Colonic mucosa (tissue), 4 donors: ENCODE measurements around the gene GEN1. TPM values are rescaled to one million over a fixed set of nuclear protein-coding genes. Genes with fewer than 3 reads are reported as not detected.

ENCODE experiments used
- DNase-seq: peaks from one replicate; pipeline ENCODE4 v3.0.0-alpha.2; 2020
- H3K27ac ChIP-seq: fragments of 200-600 bp; one replicate; pipeline ENCODE4 v1.8.0; 2021
- H3K27me3 ChIP-seq: fragments of 200-600 bp; one replicate; pipeline ENCODE4 v1.8.0; 2021
- H3K36me3 ChIP-seq: fragments of 200-600 bp; one replicate; pipeline ENCODE4 v1.8.0; 2021
- H3K4me1 ChIP-seq: fragments of 200-600 bp; one replicate; pipeline ENCODE4 v1.8.0; 2021; ENCODE audit warnings: mild to moderate bottlenecking
- H3K4me3 ChIP-seq: fragments of 200-600 bp; one replicate; pipeline ENCODE4 v1.8.0; 2021
- H3K9ac ChIP-seq, 2 donors: one replicate each; pipeline ENCODE4 v1.7.0; 2013; ENCODE audit warnings: control low read depth in 2 of 2, low read depth in 2 of 2, low read length in 2 of 2
- H3K9me3 ChIP-seq: fragments of 200-600 bp; one replicate; pipeline ENCODE4 v1.8.0; 2021
- intact Hi-C: fragments of 100-400 bp; cut with DNase I; formaldehyde crosslinking; loops from one replicate; pipeline ENCODE4 v1.14.1; 2022
- total RNA-seq, 2 donors: library from RNA; stranded (reverse); fragmentation: NEBNext Ultra II Directional in 1 of 2; extraction: Animal tissue kit (Norgen Biotek cat#: 25700) in 1 of 2; gene quantifications; one replicate each; pipeline ENCODE4 v1.2.1, GENCODE V29; 2021
- TF ChIP-seq, protein P1 (sequence below): fragments of 200-600 bp; IDR thresholded peaks from one replicate; pipeline ENCODE4 v1.8.0; 2022; ENCODE audit warnings: antibody characterized with exemption, mild to moderate bottlenecking
- donor health status: healthy.
- donor health status: DM: no; HTN: no; CAD: no.
- donor health status: DM: no; HTN: no; CAD: no.

GEN1 gene
- total RNA-seq, 2 donors from 2014 or later, result 13.1 to 30.0 TPM

GRCh38 chr2:17754773-17755425 is 961 bp downstream of the GEN1 start:
- intact Hi-C loops, result loop anchor here (10.0 kb wide), 1 partner anchor 70 kb away; no protein-coding TSS in a partner anchor
- DNase-seq, result no peak

DNA sequence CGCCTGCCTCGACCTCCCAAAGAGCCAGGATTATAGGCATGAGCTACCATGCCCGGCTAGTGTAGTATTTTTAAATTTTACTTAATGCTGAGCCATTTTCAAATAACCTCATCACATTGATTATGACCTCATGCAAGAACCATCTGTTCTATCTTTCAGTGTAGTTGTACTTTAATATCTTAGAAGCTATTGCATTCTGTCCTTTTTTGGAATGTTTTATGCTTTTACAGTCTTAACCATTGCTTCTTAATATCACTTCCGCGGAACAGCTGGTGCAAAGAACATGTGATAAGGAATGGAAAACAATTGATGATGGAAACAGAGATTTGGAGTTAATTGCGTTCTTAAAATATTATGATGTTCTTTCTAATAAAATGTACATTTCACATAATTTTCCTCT is 2.7 kb downstream of the GEN1 start:
- DNase-seq, result no peak
- no peaks in the 10 kb centered on the region for H3K27me3 ChIP-seq
- no peaks in the 10 kb centered on the region for H3K4me1 ChIP-seq
- no peak overlapping the region for H3K4me3 ChIP-seq
- no peak overlapping the region for H3K9ac ChIP-seq
- no peaks in the 10 kb centered on the region for H3K36me3 ChIP-seq
- intact Hi-C loops, result loop anchor here (10.0 kb wide), 1 partner anchor 68 kb away; no protein-coding TSS in a partner anchor
- no peaks in the 10 kb centered on the region for H3K9me3 ChIP-seq
- H3K27ac ChIP-seq, result no peak overlapping the region
- TF ChIP-seq, protein P1, sequence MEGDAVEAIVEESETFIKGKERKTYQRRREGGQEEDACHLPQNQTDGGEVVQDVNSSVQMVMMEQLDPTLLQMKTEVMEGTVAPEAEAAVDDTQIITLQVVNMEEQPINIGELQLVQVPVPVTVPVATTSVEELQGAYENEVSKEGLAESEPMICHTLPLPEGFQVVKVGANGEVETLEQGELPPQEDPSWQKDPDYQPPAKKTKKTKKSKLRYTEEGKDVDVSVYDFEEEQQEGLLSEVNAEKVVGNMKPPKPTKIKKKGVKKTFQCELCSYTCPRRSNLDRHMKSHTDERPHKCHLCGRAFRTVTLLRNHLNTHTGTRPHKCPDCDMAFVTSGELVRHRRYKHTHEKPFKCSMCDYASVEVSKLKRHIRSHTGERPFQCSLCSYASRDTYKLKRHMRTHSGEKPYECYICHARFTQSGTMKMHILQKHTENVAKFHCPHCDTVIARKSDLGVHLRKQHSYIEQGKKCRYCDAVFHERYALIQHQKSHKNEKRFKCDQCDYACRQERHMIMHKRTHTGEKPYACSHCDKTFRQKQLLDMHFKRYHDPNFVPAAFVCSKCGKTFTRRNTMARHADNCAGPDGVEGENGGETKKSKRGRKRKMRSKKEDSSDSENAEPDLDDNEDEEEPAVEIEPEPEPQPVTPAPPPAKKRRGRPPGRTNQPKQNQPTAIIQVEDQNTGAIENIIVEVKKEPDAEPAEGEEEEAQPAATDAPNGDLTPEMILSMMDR, result no peak

More at GRCh38 chr2:17754773-17755425, 961 bp downstream of the GEN1 start:
- peak overlapping the region; percentile 90 for H3K27ac ChIP-seq
- peak overlapping the region in 1 of 2 donors; percentile 87 for H3K9ac ChIP-seq
- H3K36me3 ChIP-seq, result no peaks in the 10 kb centered on the region
- no peaks in the 10 kb centered on the region for H3K4me1 ChIP-seq
- TF ChIP-seq, protein P1, result no peak
- H3K9me3 ChIP-seq, result no peaks in the 10 kb centered on the region
- H3K27me3 ChIP-seq, result no peaks in the 10 kb centered on the region
- peak overlapping the region; percentile 92 for H3K4me3 ChIP-seq

GRCh38 chr2:17757321-17757720 is 3.4 kb downstream of the GEN1 start:
- H3K27ac ChIP-seq, result no peak overlapping the region
- DNase-seq, result no peak
- H3K4me1 ChIP-seq, result no peaks in the 10 kb centered on the region
- intact Hi-C loops, result loop anchor here (10.0 kb wide), 1 partner anchor 67 kb away; no protein-coding TSS in a partner anchor
- H3K4me3 ChIP-seq, result no peak overlapping the region
- H3K36me3 ChIP-seq, result no peaks in the 10 kb centered on the region
- TF ChIP-seq, protein P1, result no peak
- no peaks in the 10 kb centered on the region for H3K9me3 ChIP-seq
- no peaks in the 10 kb centered on the region for H3K27me3 ChIP-seq
- no peak overlapping the region for H3K9ac ChIP-seq

- H3K4me1 ChIP-seq, result no peaks in the 10 kb centered on the region
- H3K9me3 ChIP-seq, result no peaks in the 10 kb centered on the region
- TF ChIP-seq, protein P1, result no peak
- no peak overlapping the region for H3K4me3 ChIP-seq
- intact Hi-C loops, result loop anchor here (10.0 kb wide), 1 partner anchor 67 kb away; no protein-coding TSS in a partner anchor
- H3K9ac ChIP-seq, result no peak overlapping the region
- no peak for DNase-seq
- H3K36me3 ChIP-seq, result no peaks in the 10 kb centered on the region
- no peaks in the 10 kb centered on the region for H3K27me3 ChIP-seq
- no peak overlapping the region for H3K27ac ChIP-seq
These were observed 4.2 kb downstream of the GEN1 start for GRCh38 chr2:17758118-17758517.

DNA sequence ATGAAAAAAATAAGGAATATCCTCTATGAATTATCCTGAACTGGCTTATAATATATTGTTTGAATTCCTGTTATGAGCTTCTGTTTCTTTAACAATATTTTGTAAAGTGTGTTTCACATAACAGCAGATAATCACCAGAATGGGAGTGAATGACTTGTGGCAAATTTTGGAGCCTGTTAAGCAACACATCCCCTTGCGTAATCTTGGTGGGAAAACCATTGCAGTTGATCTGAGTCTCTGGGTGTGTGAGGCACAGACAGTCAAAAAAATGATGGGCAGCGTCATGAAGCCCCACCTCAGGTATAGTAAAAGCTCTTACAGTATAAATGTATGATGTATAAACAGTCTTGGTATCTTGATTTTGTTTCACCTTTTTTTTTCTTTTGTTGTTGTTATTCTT is 5.9 kb downstream of the GEN1 start:
- H3K27ac ChIP-seq, result no peak overlapping the region
- no peaks in the 10 kb centered on the region for H3K9me3 ChIP-seq
- H3K9ac ChIP-seq, result no peak overlapping the region
- TF ChIP-seq, protein P1, result no peak
- intact Hi-C loops, result loop anchor here (10.0 kb wide), 1 partner anchor 65 kb away; no protein-coding TSS in a partner anchor
- DNase-seq, result no peak
- H3K4me1 ChIP-seq, result no peaks in the 10 kb centered on the region
- H3K4me3 ChIP-seq, result no peak overlapping the region
- H3K36me3 ChIP-seq, result no peaks in the 10 kb centered on the region
- H3K27me3 ChIP-seq, result no peaks in the 10 kb centered on the region
